Measurements from ENCODE around the gene BRME1.

BRME1 gene

DNA sequence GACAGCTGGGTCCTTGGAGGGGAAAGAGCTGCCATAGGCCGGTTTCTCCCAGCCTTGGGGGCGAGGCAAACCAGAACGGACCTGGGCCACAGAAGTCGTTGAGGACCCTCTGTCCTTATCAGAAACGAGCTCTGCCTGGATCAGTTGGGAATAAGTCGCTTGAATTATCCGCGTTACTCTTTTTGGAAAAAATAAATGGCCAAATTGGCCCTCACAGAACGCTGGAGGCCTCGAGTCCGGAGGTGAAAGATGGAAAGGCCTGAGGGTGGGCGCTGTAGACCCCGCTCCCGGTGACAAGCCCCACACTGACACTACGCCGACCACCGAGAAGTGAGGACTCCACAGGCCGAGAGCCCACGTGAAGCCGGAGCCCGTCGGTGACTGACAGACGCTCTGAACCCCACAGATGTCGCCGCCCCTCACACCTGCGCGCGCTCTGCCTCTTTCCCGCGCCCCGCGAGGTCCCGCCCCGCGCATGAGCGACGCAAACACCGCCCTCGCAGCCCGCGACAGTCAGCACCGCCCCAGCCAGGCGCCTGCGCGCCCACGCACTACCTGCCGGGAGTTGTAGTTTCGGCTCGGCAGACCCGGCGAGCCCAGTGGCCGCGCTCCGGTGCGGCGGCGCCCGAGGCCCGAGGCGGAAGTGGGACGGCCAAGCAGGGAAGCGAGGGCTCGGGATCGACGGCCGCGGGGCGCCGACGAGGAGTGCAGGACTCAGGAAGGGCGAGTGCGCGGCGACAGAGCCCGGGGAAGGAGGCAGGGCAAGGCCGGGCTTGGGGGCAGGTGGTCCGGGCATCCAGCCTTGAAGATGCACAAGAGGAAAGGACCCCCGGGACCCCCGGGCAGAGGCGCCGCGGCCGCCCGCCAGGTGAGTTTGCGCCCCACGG lies at the start of gene BRME1, which contains the start of gene CC2D1A:
Gene BRME1 (minus strand): TSS at position 484 of the 887 bp plus-strand sequence. CDS start 1,225 bp downstream, outside the sequence.
Gene CC2D1A (plus strand): TSS at position 568 of the 887 bp plus-strand sequence. CDS start 241 bp downstream, at position 809.
- 0 out of 2 replicates have a peak, but pooled peaks have one; percentile 13 for TF ChIP-seq CTCF (IDR thresholded peaks at IDR 0.05; ENCODE audit: control insufficient read depth, extremely low read depth, insufficient read depth)

DNA sequence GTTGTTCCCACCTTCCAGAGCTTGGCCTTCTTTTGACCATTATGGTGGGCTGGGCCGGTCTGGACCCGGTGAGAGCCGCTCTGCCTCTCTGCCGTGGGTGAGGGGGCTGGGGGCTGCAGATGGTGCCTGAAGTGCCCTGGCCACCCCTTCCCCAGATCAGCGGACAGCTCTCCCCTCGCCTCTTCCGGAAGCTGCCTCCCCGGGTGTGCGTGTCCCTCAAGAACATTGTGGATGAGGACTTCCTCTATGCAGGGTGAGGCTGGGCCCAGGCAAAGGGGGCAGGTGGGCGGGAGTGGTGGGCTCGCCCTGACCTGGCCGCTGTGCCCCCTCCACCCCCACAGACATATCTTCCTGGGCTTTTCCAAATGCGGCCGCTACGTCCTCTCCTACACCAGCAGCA lies 48.3 kb upstream of the BRME1 start:
- no peak for DNase-seq (ENCODE audit: low read depth)
- H3K4me3 ChIP-seq (ENCODE audit: low read depth, low read length): no peak overlapping the region
- no peak for TF ChIP-seq CTCF (IDR thresholded peaks at IDR 0.05; ENCODE audit: control insufficient read depth, extremely low read depth, insufficient read depth)

More for the DNA sequence above, at the start of gene BRME1, which contains the start of gene CC2D1A:
- DNase-seq (ENCODE audit: low read depth): peak; percentile 45
- H3K4me3 ChIP-seq (ENCODE audit: low read depth, low read length): peak within 1 kb of the TSS; percentile 89

DNA sequence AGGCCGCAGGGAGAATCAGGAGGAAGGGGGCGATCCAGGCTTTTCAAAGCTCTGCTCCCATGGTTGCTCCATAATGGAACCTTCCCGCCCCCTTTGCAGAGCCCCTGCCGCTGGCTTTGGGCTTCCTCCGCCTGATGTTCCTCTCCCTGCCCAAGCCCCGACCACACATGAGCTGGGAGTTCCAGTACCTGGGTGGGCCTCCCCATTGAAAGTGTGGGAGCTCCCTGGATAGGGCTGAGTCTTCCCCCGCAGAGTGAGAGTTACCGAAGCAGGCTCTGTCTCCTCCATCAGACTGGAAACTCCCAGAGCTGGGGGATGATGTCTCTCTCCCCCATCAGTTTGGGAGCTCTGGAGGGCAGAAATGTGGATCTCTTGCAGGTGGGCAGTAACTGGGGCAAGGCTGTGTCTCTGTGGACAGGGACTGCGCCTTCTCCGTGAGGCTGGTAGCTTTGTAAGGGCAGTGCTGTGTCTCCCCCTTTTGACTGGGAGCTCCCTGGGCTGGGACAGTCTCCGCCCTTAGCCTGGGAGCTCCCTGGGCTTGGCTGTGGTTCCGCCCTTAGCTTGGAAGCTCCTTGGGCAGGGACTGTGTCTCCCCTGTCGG lies 47.1 kb upstream of the BRME1 start:
- H3K4me3 ChIP-seq (ENCODE audit: low read depth, low read length): peak overlapping the region; percentile 84
- no peak for DNase-seq (ENCODE audit: low read depth)
- TF ChIP-seq CTCF (IDR thresholded peaks at IDR 0.05; ENCODE audit: control insufficient read depth, extremely low read depth, insufficient read depth): no peak

- TF ChIP-seq CTCF (IDR thresholded peaks at IDR 0.05; ENCODE audit: control insufficient read depth, extremely low read depth, insufficient read depth): no peak
- peak within 1 kb of the TSS; percentile 84 for H3K4me3 ChIP-seq (ENCODE audit: low read depth, low read length)
- peak; percentile 98 for DNase-seq (ENCODE audit: low read depth)
Measured at GRCh38 chr19:13952154-13952930, 46.4 kb upstream of the BRME1 start, which contains the start of gene DCAF15. Gene DCAF15, plus strand, starts transcription at chr19:13952509. Its CDS starts 4 bp downstream, at chr19:13952513.

DNA sequence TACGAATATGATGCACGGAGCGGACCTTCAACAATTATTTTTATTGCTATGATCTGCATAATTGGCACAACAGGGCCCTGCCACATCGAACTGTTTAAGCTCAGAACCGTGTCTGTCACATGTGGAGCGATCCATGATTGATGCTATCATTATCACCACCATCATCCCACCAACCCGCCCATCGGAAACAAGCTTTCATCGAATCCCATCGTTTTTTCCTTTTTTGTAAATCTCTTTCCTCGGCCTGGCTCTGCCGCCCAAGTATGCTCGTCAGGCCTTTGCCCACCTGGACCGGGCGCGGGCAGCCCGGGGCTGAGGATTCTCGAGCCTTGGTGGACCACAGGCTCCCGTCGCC lies 45.9 kb upstream of the BRME1 start:
- peak overlapping the region; percentile 37 for H3K4me3 ChIP-seq (ENCODE audit: low read depth, low read length)
- DNase-seq (ENCODE audit: low read depth): no peak
- TF ChIP-seq CTCF (IDR thresholded peaks at IDR 0.05; ENCODE audit: control insufficient read depth, extremely low read depth, insufficient read depth): no peak

DNA sequence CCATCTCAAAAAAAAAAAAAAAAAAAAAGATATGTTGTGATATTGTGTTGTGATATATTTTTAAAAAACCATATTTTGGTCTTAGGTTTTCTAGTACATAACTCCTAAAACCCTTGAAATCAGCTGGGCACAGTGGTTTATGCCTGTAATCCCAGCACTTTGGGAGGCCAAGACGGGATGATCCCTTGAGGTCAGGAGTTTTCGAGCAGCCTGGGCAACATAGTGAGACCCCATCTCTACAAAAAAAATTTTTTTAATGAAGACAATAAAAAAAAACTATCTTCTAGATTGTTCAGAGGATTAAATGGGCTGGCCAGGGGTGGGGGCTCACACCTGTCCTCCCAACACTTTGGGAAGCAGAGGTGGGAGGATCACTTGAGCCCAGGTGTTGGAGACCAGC lies 45.1 kb upstream of the BRME1 start:
- no peak for DNase-seq (ENCODE audit: low read depth)
- no peak overlapping the region for H3K4me3 ChIP-seq (ENCODE audit: low read depth, low read length)
- TF ChIP-seq CTCF (IDR thresholded peaks at IDR 0.05; ENCODE audit: control insufficient read depth, extremely low read depth, insufficient read depth): no peak
